Right lobe of liver (tissue), 4 donors: ENCODE data around the gene NR1I3.

Source experiments
- POLR2A ChIP-seq: fragments of 450-650 bp; IDR thresholded peaks from one replicate; pipeline ENCODE4 v1.6.1; 2017; ENCODE audit warnings: antibody characterized with exemption, mild to moderate bottlenecking
- TF ChIP-seq, protein P1 (sequence below), 4 donors: fragments of 200-600 bp in 3 of 4; fragments of 450-650 bp in 1 of 4; IDR thresholded peaks; one replicate each; pipeline versions ENCODE4 v1.5.1 to v1.8.0; 2016 to 2022; ENCODE audit warnings: antibody characterized with exemption in 4 of 4, mild to moderate bottlenecking in 2 of 4
- donor health status: DM: no; HTN: no; CAD: no.
- donor health status: DM: no; HTN: no; CAD: no.
- donor health status: DM: no; HTN: yes; CAD: no.

DNA sequence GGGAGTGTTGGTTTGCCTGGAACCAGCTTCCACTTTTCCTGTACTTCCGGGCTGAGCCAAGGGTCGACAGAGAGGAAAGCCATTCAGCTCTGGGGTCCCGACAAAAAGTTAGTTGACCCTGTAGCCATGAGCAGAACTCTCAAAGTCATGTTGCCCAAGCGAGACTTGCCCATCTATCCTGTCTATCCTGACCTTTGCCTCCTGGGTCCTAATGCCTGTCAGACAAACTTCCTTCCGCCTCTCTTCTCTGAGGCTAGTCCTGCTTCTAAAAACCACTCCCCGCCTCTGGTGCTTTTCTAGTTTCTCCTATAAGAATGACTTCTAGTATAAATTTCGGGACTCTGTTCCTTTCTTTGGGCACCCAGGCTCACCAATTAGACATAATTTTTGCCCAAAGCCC, 12.8 kb upstream of the NR1I3 start:
- TF ChIP-seq POLR2A, result no peak
- TF ChIP-seq, protein P1, sequence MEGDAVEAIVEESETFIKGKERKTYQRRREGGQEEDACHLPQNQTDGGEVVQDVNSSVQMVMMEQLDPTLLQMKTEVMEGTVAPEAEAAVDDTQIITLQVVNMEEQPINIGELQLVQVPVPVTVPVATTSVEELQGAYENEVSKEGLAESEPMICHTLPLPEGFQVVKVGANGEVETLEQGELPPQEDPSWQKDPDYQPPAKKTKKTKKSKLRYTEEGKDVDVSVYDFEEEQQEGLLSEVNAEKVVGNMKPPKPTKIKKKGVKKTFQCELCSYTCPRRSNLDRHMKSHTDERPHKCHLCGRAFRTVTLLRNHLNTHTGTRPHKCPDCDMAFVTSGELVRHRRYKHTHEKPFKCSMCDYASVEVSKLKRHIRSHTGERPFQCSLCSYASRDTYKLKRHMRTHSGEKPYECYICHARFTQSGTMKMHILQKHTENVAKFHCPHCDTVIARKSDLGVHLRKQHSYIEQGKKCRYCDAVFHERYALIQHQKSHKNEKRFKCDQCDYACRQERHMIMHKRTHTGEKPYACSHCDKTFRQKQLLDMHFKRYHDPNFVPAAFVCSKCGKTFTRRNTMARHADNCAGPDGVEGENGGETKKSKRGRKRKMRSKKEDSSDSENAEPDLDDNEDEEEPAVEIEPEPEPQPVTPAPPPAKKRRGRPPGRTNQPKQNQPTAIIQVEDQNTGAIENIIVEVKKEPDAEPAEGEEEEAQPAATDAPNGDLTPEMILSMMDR (IDR thresholded peaks at IDR 0.05), result no peak
